H1 (cell line): Measurements from ENCODE around the gene TRABD2B. TPM values are rescaled to one million over a fixed set of nuclear protein-coding genes. Genes with fewer than 3 reads are reported as not detected.

Experiments
- BCL11A ChIP-seq, 2 experiments: IDR thresholded peaks; one replicate each; pipeline ENCODE4 v1.6.1; 2011; ENCODE audit warnings: low read depth in 2 of 2, low read length in 2 of 2, mild to moderate bottlenecking in 2 of 2
- CEBPB ChIP-seq: IDR thresholded peaks from 2 replicates; pipeline ENCODE4 v1.6.1; 2012; ENCODE audit warnings: low read depth, low read length
- CHD1 ChIP-seq: IDR thresholded peaks from 2 replicates; pipeline ENCODE4 v1.6.1; 2012; ENCODE audit warnings: low read depth, low read length, improper control_type of control experiment
- CHD2 ChIP-seq: IDR thresholded peaks from 2 replicates; pipeline ENCODE4 v1.6.1; 2012; ENCODE audit warnings: low read length, improper control_type of control experiment
- EGR1 ChIP-seq: IDR thresholded peaks from 2 replicates; pipeline ENCODE4 v1.6.1; 2011; ENCODE audit warnings: low read depth, low read length, borderline replicate concordance
- KDM1A ChIP-seq: fragments of 200-600, 300-600 bp; sonication (generic); IDR thresholded peaks from 2 replicates; pipeline ENCODE4 v1.7.1; 2016; ENCODE audit warnings: mild to moderate bottlenecking, low read length, borderline replicate concordance
- PHF8 ChIP-seq: fragments of 200-600 bp; sonication (generic); conservative IDR thresholded peaks from 2 replicates; pipeline ENCODE4 v1.7.1; 2012; ENCODE audit warnings: low read depth, mild to moderate bottlenecking, inconsistent platforms, low read length, moderate library complexity
- POLR2A ChIP-seq, 2 experiments: IDR thresholded peaks; 1 replicate in 1 of 2; 2 replicates in 1 of 2; pipeline ENCODE4 v1.6.1; 2011; ENCODE audit warnings: low read depth in 2 of 2, low read length in 2 of 2, mild to moderate bottlenecking in 2 of 2; ENCODE audit errors: control extremely low read depth in 1 of 2
- POLR2AphosphoS5 ChIP-seq: IDR thresholded peaks from 2 replicates; pipeline ENCODE4 v1.6.1; 2011; ENCODE audit warnings: low read depth, low read length
- RNF2 ChIP-seq: fragments of 200-900, 300-1000 bp; sonication (generic); IDR thresholded peaks from 2 replicates; pipeline ENCODE4 v1.7.1; 2016; ENCODE audit warnings: borderline replicate concordance, low read depth, mild to moderate bottlenecking, antibody characterized with exemption, low read length; ENCODE audit not compliant: poor library complexity, severe bottlenecking; ENCODE audit errors: missing control alignments
- SIX5 ChIP-seq: IDR thresholded peaks from 2 replicates; pipeline ENCODE4 v1.6.1; 2011; ENCODE audit warnings: mild to moderate bottlenecking, low read depth, low read length
- polyA plus RNA-seq, 7 experiments: library from polyadenylated mRNA; depleted of rRNA in 3 of 7; stranded (reverse) in 5 of 7; unstranded in 2 of 7; fragments of >200 nt in 5 of 7; fragments of 200-250 nt in 2 of 7; gene quantifications; 1 replicate in 5 of 7; 2 replicates in 1 of 7; 4 replicates in 1 of 7; pipeline versions ENCODE4 v1.2.1 to v1.2.3, GENCODE V29; 2011 to 2013; ENCODE audit warnings: missing spikeins in 2 of 7, mixed read lengths in 2 of 7
- total RNA-seq: library from RNA; stranded (reverse); fragmentation: NEBNext Ultra II Directional; extraction: Animal tissue kit (Norgen Biotek cat#: 25700); gene quantifications from 2 replicates; pipeline ENCODE4 v1.2.1, GENCODE V29; 2021
- TF ChIP-seq, protein P1 (sequence below): fragments of 300-600 bp; sonication (generic); IDR thresholded peaks from 2 replicates; pipeline ENCODE4 v1.7.1; 2012; ENCODE audit warnings: low read length, moderate library complexity, mild to moderate bottlenecking, inconsistent platforms; ENCODE audit not compliant: insufficient replicate concordance
- TF ChIP-seq, protein P2 (sequence below): IDR thresholded peaks from 2 replicates; pipeline ENCODE4 v1.6.1; 2012; ENCODE audit warnings: inconsistent platforms

Gene TRABD2B
- total and polyA plus RNA-seq, 2 of the 8 experiments (the other 6 are each of a cell fraction or from before 2014, with no cell fraction given): 0.95 to 3.4 TPM

DNA sequence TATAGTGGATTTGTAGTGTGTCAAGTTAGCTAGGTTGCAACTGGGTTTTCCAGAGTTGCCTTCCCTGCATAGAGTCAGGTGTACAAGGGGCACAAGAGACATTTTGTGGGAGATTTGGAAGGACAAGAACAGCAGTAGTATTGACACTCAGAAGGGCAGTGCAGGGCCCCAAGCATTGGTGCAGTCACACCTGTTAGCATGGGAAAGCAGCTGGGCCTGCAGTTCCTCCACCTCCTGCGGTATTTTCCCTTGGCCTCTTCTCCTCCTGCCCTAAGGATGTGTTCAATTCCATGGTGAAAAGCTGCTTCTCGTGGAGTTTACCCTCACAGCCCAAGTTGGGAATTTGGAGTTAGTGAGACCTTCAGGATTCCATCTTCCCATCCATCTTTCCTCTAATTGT lies 47.1 kb upstream of the TRABD2B start (continued):
- TF ChIP-seq, protein P1, sequence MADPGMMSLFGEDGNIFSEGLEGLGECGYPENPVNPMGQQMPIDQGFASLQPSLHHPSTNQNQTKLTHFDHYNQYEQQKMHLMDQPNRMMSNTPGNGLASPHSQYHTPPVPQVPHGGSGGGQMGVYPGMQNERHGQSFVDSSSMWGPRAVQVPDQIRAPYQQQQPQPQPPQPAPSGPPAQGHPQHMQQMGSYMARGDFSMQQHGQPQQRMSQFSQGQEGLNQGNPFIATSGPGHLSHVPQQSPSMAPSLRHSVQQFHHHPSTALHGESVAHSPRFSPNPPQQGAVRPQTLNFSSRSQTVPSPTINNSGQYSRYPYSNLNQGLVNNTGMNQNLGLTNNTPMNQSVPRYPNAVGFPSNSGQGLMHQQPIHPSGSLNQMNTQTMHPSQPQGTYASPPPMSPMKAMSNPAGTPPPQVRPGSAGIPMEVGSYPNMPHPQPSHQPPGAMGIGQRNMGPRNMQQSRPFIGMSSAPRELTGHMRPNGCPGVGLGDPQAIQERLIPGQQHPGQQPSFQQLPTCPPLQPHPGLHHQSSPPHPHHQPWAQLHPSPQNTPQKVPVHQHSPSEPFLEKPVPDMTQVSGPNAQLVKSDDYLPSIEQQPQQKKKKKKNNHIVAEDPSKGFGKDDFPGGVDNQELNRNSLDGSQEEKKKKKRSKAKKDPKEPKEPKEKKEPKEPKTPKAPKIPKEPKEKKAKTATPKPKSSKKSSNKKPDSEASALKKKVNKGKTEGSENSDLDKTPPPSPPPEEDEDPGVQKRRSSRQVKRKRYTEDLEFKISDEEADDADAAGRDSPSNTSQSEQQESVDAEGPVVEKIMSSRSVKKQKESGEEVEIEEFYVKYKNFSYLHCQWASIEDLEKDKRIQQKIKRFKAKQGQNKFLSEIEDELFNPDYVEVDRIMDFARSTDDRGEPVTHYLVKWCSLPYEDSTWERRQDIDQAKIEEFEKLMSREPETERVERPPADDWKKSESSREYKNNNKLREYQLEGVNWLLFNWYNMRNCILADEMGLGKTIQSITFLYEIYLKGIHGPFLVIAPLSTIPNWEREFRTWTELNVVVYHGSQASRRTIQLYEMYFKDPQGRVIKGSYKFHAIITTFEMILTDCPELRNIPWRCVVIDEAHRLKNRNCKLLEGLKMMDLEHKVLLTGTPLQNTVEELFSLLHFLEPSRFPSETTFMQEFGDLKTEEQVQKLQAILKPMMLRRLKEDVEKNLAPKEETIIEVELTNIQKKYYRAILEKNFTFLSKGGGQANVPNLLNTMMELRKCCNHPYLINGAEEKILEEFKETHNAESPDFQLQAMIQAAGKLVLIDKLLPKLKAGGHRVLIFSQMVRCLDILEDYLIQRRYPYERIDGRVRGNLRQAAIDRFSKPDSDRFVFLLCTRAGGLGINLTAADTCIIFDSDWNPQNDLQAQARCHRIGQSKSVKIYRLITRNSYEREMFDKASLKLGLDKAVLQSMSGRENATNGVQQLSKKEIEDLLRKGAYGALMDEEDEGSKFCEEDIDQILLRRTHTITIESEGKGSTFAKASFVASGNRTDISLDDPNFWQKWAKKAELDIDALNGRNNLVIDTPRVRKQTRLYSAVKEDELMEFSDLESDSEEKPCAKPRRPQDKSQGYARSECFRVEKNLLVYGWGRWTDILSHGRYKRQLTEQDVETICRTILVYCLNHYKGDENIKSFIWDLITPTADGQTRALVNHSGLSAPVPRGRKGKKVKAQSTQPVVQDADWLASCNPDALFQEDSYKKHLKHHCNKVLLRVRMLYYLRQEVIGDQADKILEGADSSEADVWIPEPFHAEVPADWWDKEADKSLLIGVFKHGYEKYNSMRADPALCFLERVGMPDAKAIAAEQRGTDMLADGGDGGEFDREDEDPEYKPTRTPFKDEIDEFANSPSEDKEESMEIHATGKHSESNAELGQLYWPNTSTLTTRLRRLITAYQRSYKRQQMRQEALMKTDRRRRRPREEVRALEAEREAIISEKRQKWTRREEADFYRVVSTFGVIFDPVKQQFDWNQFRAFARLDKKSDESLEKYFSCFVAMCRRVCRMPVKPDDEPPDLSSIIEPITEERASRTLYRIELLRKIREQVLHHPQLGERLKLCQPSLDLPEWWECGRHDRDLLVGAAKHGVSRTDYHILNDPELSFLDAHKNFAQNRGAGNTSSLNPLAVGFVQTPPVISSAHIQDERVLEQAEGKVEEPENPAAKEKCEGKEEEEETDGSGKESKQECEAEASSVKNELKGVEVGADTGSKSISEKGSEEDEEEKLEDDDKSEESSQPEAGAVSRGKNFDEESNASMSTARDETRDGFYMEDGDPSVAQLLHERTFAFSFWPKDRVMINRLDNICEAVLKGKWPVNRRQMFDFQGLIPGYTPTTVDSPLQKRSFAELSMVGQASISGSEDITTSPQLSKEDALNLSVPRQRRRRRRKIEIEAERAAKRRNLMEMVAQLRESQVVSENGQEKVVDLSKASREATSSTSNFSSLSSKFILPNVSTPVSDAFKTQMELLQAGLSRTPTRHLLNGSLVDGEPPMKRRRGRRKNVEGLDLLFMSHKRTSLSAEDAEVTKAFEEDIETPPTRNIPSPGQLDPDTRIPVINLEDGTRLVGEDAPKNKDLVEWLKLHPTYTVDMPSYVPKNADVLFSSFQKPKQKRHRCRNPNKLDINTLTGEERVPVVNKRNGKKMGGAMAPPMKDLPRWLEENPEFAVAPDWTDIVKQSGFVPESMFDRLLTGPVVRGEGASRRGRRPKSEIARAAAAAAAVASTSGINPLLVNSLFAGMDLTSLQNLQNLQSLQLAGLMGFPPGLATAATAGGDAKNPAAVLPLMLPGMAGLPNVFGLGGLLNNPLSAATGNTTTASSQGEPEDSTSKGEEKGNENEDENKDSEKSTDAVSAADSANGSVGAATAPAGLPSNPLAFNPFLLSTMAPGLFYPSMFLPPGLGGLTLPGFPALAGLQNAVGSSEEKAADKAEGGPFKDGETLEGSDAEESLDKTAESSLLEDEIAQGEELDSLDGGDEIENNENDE: no peak
- TF ChIP-seq KDM1A (no peak), CHD2 (no peak), CEBPB (no peak), POLR2AphosphoS5 (no peak), CHD1 (no peak), BCL11A (IDR thresholded peaks at IDR 0.05; ENCODE audit: low read depth in 2 of 2, low read length in 2 of 2) (no peak), RNF2 (no peak), SIX5 (no peak), PHF8 (no peak), EGR1 (no peak), POLR2A (IDR thresholded peaks at IDR 0.05; ENCODE audit: control extremely low read depth in 1 of 2, low read depth in 2 of 2, low read length in 2 of 2) (no peak)
- TF ChIP-seq, protein P2, sequence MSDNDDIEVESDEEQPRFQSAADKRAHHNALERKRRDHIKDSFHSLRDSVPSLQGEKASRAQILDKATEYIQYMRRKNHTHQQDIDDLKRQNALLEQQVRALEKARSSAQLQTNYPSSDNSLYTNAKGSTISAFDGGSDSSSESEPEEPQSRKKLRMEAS: no peak
